Mesendoderm (in vitro differentiated cells): ENCODE measurements around the gene ARID5B.

Source experiments
- DNase-seq: peaks from one replicate; pipeline ENCODE4 v3.0.0; 2013
- H2AK5ac ChIP-seq: 2 replicates; pipeline ENCODE4 v1.6.1; 2013; ENCODE audit warnings: low read length, inconsistent platforms
- H2BK120ac ChIP-seq: 2 replicates; pipeline ENCODE4 v1.6.1; 2013; ENCODE audit warnings: low read depth, mild to moderate bottlenecking, low read length, moderate library complexity, mixed read lengths
- H2BK15ac ChIP-seq: replicated peaks from 2 replicates; pipeline ENCODE4 v1.6.1; 2013; ENCODE audit warnings: low read depth, mild to moderate bottlenecking, moderate library complexity
- H2BK5ac ChIP-seq: 2 replicates; pipeline ENCODE4 v1.6.1; 2013; ENCODE audit warnings: low read length, inconsistent platforms
- H3K18ac ChIP-seq: 2 replicates; pipeline ENCODE4 v1.6.1; 2013; ENCODE audit warnings: mild to moderate bottlenecking, low read length, mixed read lengths
- H3K23ac ChIP-seq: one replicate; pipeline ENCODE4 v1.6.1; 2013; ENCODE audit warnings: low read length
- H3K27ac ChIP-seq: 2 replicates; pipeline ENCODE4 v1.5.1; 2013; ENCODE audit warnings: low read depth, mild to moderate bottlenecking, inconsistent platforms, low read length, moderate library complexity
- H3K27me3 ChIP-seq: 2 replicates; pipeline ENCODE4 v1.6.1; 2013; ENCODE audit warnings: low read length, control low read depth, mild to moderate bottlenecking, inconsistent platforms; ENCODE audit not compliant: insufficient read depth, poor library complexity
- H3K36me3 ChIP-seq: 2 replicates; pipeline ENCODE4 v1.6.1; 2013; ENCODE audit warnings: low read length, inconsistent platforms; ENCODE audit not compliant: control insufficient read depth, insufficient read depth
- H3K4ac ChIP-seq: one replicate; pipeline ENCODE4 v1.6.1; 2013; ENCODE audit warnings: low read depth, mild to moderate bottlenecking, low read length, moderate library complexity
- H3K4me1 ChIP-seq: 2 replicates; pipeline ENCODE4 v1.6.1; 2013; ENCODE audit warnings: low read depth, low read length, inconsistent platforms; ENCODE audit not compliant: control insufficient read depth
- H3K4me2 ChIP-seq: 2 replicates; pipeline ENCODE4 v1.6.1; 2013; ENCODE audit warnings: low read length
- H3K4me3 ChIP-seq: 2 replicates; pipeline ENCODE4 v1.5.1; 2013; ENCODE audit warnings: mild to moderate bottlenecking, low read length
- H3K56ac ChIP-seq: one replicate; pipeline ENCODE4 v1.6.1; 2013; ENCODE audit warnings: low read length
- H3K79me1 ChIP-seq: 2 replicates; pipeline ENCODE4 v1.6.1; 2013; ENCODE audit warnings: low read length, inconsistent platforms
- H3K79me2 ChIP-seq: 2 replicates; pipeline ENCODE4 v1.6.1; 2013; ENCODE audit warnings: mild to moderate bottlenecking, low read length; ENCODE audit not compliant: control insufficient read depth, insufficient read depth
- H3K9ac ChIP-seq: 2 replicates; pipeline ENCODE4 v1.6.1; 2013; ENCODE audit warnings: low read length, inconsistent platforms
- H4K5ac ChIP-seq: one replicate; pipeline ENCODE4 v1.6.1; 2013; ENCODE audit warnings: low read length
- H4K8ac ChIP-seq: one replicate; pipeline ENCODE4 v1.6.1; 2013; ENCODE audit warnings: low read depth, mild to moderate bottlenecking, control low read depth, low read length, moderate library complexity
- WGBS: extraction: QIAGEN DNeasy Blood & Tissue Kit; methylation state at CpG from one replicate; pipeline ENCODE4 v1.1.7; 2013; ENCODE audit warnings: low lambda C conversion rate, missing lambda C conversion rate; ENCODE audit not compliant: insufficient coverage; ENCODE audit errors: extremely low coverage; 5-methylcytosine and 5-hydroxymethylcytosine counted together

ARID5B gene

DNA sequence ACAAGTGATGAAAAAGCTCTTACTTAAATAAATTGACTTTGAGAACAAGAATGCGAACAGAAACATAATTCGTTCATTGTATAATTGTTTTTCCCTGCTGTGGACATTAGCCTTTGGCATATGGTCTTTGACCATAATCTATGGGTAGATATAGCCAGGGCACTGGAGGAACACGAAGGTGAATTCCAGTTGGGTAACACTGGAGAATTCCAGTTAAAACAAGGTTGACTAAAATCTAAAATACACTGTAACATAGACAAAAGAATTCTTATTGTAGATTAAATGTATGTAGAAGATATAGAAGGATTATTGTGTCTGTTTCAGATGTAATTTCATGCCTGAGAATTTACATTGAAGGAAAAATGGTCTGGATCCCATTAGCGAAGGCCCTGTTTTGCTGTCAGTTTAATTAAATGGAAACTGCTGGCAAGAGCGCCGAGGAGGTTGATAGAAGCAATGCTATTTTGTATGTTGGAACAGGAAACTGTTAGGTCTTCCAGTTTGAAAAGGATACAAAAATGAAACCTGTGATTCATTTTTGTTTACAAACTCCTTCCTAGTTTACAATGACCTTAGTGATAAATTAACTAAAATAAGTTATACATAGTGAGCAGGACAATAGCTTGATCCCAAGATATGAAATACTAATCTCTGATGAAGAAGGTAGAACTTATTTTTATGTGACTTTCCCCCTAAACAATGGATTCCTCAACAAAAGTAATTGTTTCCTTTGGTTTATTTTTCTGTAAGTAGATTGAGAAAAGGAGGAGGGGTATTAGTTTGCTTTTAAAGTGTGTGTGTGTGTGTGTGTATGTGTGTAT is 68.9 kb downstream of the ARID5B start:
- no CpG with 5 or more reads among the region's 6 CpGs for WGBS
- Histone ChIP-seq H4K8ac (no peak overlapping the region), H2AK5ac (no peak overlapping the region), H3K4me3 (no peak overlapping the region), H3K9ac (no peak overlapping the region), H3K18ac (no peak overlapping the region), H3K4ac (no peak overlapping the region), H3K27ac (no peak overlapping the region), H3K79me2 (no peaks in the 10 kb centered on the region), H4K5ac (no peak overlapping the region), H3K4me1 (no peaks in the 10 kb centered on the region), H3K56ac (no peak overlapping the region), H3K4me2 (no peak overlapping the region), H3K79me1 (no peaks in the 10 kb centered on the region), H3K23ac (no peak overlapping the region), H2BK120ac (no peak overlapping the region), H2BK5ac (no peak overlapping the region), H2BK15ac (no peak overlapping the region), H3K27me3 (no peaks in the 10 kb centered on the region), H3K36me3 (no peaks in the 10 kb centered on the region)
- no peak for DNase-seq

DNA sequence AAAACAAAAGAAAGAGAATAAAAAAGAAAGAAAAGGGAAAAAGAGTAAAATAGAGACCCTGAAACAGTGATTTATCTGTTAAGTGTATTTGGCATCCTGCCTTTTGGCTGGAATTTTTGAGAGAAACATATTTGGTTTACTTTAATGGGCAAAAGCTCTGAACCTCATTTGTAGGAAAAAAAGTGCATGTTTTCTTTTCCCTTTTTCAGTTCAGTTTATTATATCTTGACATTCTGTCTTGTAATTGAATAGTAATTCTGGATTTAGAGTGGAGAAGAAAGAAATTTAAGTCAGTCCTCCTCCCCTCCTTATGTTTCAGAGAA is 69.5 kb downstream of the ARID5B start:
- H3K4ac ChIP-seq, result no peak overlapping the region
- no peak overlapping the region for H2BK5ac ChIP-seq
- H4K5ac ChIP-seq, result no peak overlapping the region
- no peaks in the 10 kb centered on the region for H3K36me3 ChIP-seq
- H3K4me2 ChIP-seq, result no peak overlapping the region
- H3K27me3 ChIP-seq, result no peaks in the 10 kb centered on the region
- no peak overlapping the region for H3K9ac ChIP-seq
- H3K18ac ChIP-seq, result no peak overlapping the region
- no peak overlapping the region for H3K23ac ChIP-seq
- H2BK15ac ChIP-seq, result no peak overlapping the region
- H3K56ac ChIP-seq, result no peak overlapping the region
- no peaks in the 10 kb centered on the region for H3K4me1 ChIP-seq
- no peak overlapping the region for H2BK120ac ChIP-seq
- H3K79me1 ChIP-seq, result no peaks in the 10 kb centered on the region
- no peaks in the 10 kb centered on the region for H3K79me2 ChIP-seq
- no peak for DNase-seq
- no peak overlapping the region for H4K8ac ChIP-seq
- H2AK5ac ChIP-seq, result no peak overlapping the region
- H3K4me3 ChIP-seq, result no peak overlapping the region
- H3K27ac ChIP-seq, result no peak overlapping the region

DNA sequence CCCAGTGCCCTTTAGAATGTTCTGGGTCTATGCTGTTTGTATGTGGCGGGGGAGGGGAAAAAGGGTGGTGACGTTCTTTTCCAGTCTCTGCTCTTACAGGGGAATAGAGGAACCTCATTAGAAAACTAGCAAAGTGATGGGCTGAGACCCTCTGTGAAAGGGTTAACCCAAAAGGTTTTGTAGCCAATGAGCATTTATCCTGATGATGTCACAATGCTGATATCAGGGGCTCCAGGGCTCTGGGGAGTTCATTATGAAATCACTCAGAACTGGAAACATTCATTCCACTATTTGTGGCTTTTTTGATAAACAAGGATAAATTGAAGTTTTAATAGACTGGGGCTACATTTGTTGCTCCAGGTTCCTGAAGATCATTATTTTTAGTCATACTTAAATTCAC is 71.7 kb downstream of the ARID5B start:
- Histone ChIP-seq H2BK120ac (no peak overlapping the region), H3K79me2 (no peaks in the 10 kb centered on the region), H3K27me3 (no peaks in the 10 kb centered on the region), H3K27ac (no peak overlapping the region), H3K4ac (no peak overlapping the region), H3K4me3 (no peak overlapping the region), H3K23ac (no peak overlapping the region), H4K8ac (no peak overlapping the region), H4K5ac (no peak overlapping the region), H3K4me2 (no peak overlapping the region), H3K56ac (no peak overlapping the region), H3K36me3 (no peaks in the 10 kb centered on the region), H3K18ac (no peak overlapping the region), H2BK15ac (no peak overlapping the region), H2AK5ac (no peak overlapping the region), H3K9ac (no peak overlapping the region), H2BK5ac (no peak overlapping the region), H3K79me1 (no peaks in the 10 kb centered on the region), H3K4me1 (no peaks in the 10 kb centered on the region)
- DNase-seq, result no peak
- no CpG with 5 or more reads among the region's 2 CpGs for WGBS

DNA sequence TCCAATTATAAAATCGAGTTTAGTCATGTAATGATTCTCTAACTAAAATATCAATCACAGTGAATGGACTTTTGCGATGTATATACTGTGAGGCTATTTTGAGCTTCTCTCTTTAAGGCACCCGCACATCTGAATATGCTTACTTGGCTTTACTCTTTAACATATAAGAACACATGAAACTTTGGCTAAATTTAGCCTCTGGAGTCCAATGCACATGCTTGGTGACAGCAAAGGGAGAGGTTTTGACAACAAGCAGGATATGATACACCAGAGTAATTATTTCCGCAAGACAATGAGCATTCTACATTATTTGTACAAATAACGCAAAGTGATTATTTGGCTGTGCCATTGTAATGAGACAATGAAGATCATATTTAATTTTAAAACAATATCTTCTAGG is 72.4 kb downstream of the ARID5B start:
- WGBS, result no CpG with 5 or more reads among the region's 5 CpGs
- Histone ChIP-seq H3K27me3 (no peaks in the 10 kb centered on the region), H3K36me3 (no peaks in the 10 kb centered on the region), H2BK5ac (no peak overlapping the region), H3K23ac (no peak overlapping the region), H2BK120ac (no peak overlapping the region), H3K27ac (no peak overlapping the region), H3K4me2 (no peak overlapping the region), H3K79me1 (no peaks in the 10 kb centered on the region), H2AK5ac (no peak overlapping the region), H3K4ac (no peak overlapping the region), H2BK15ac (no peak overlapping the region), H3K18ac (no peak overlapping the region), H3K9ac (no peak overlapping the region), H3K56ac (no peak overlapping the region), H3K4me1 (no peaks in the 10 kb centered on the region), H4K5ac (no peak overlapping the region), H3K79me2 (no peaks in the 10 kb centered on the region), H3K4me3 (no peak overlapping the region), H4K8ac (no peak overlapping the region)
- no peak for DNase-seq

DNA sequence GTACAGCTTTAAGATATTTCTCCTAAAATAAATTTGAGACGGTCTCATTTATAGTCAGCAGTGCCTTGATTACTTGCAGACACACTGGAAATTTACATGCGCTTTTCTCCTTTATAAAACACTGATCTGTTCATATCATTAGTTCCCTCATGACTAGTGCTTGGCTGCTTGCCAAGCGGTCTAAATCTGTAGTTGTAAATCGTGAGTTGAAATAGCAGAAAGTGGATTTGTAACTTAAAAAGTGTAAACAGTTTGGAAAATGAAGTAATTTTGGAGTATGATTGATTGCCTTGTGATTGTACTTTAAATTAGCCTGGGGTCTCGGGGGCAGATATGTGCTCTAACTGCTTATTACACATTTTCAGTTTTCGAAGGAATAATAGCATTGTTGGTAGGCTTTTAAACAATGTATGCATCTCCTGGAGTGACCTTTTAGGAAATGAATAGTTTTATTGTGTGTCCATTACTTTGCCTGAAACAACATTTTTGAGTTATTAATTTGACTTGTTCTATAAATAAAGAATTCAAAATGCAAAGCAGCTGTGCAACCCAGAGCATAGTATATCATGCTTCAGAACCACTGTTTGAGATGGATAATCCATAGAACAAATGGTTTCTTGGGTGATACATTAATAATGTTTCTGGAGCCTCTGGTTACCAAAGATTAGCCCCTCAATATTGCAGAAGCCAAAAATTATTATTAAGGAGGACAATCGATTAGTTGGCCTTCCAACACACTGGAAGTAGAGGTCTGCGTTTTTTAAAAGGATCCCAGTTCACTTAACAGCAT is 73.3 kb downstream of the ARID5B start:
- Histone ChIP-seq H2BK15ac (no peak overlapping the region), H3K9ac (no peak overlapping the region), H3K4me1 (no peaks in the 10 kb centered on the region), H2AK5ac (no peak overlapping the region), H2BK5ac (no peak overlapping the region), H3K27me3 (no peaks in the 10 kb centered on the region), H3K36me3 (no peaks in the 10 kb centered on the region), H4K8ac (no peak overlapping the region), H3K4me2 (no peak overlapping the region), H2BK120ac (no peak overlapping the region), H3K18ac (no peak overlapping the region), H3K56ac (no peak overlapping the region), H3K79me2 (no peaks in the 10 kb centered on the region), H3K27ac (no peak overlapping the region), H3K79me1 (no peaks in the 10 kb centered on the region), H3K23ac (no peak overlapping the region), H3K4me3 (no peak overlapping the region), H4K5ac (no peak overlapping the region), H3K4ac (no peak overlapping the region)
- no CpG with 5 or more reads among the region's 8 CpGs for WGBS
- no peak for DNase-seq
